GM12874 (cell line): ENCODE measurements around the gene TAAR5.

Source experiments
- TF ChIP-seq, protein P1 (sequence below): IDR thresholded peaks from 2 replicates; pipeline ENCODE4 v1.5.1; 2011; ENCODE audit warnings: low read depth, mild to moderate bottlenecking, control low read depth, low read length, moderate library complexity; ENCODE audit not compliant: insufficient read depth

Gene TAAR5, protein sequence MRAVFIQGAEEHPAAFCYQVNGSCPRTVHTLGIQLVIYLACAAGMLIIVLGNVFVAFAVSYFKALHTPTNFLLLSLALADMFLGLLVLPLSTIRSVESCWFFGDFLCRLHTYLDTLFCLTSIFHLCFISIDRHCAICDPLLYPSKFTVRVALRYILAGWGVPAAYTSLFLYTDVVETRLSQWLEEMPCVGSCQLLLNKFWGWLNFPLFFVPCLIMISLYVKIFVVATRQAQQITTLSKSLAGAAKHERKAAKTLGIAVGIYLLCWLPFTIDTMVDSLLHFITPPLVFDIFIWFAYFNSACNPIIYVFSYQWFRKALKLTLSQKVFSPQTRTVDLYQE

DNA sequence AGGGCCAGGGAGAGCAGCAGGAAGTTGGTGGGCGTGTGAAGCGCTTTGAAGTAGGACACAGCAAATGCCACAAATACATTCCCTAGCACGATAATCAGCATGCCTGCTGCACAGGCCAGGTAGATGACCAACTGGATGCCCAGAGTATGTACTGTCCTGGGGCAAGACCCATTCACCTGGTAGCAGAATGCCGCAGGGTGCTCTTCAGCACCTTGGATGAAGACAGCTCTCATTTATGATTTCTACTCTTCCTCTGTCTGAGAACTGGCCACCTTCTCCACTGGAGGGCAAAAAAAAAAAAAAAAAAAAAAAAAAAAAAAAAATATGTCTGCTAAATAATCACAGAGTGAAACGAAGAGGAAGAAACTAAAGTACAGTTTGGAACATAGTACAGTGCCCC is at the start of gene TAAR5:
TSS of gene TAAR5 (minus strand) at position 288 of the 400 bp plus-strand sequence. CDS start at position 233, 55 bp downstream.
- TF ChIP-seq, protein P1, sequence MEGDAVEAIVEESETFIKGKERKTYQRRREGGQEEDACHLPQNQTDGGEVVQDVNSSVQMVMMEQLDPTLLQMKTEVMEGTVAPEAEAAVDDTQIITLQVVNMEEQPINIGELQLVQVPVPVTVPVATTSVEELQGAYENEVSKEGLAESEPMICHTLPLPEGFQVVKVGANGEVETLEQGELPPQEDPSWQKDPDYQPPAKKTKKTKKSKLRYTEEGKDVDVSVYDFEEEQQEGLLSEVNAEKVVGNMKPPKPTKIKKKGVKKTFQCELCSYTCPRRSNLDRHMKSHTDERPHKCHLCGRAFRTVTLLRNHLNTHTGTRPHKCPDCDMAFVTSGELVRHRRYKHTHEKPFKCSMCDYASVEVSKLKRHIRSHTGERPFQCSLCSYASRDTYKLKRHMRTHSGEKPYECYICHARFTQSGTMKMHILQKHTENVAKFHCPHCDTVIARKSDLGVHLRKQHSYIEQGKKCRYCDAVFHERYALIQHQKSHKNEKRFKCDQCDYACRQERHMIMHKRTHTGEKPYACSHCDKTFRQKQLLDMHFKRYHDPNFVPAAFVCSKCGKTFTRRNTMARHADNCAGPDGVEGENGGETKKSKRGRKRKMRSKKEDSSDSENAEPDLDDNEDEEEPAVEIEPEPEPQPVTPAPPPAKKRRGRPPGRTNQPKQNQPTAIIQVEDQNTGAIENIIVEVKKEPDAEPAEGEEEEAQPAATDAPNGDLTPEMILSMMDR = no peak

DNA sequence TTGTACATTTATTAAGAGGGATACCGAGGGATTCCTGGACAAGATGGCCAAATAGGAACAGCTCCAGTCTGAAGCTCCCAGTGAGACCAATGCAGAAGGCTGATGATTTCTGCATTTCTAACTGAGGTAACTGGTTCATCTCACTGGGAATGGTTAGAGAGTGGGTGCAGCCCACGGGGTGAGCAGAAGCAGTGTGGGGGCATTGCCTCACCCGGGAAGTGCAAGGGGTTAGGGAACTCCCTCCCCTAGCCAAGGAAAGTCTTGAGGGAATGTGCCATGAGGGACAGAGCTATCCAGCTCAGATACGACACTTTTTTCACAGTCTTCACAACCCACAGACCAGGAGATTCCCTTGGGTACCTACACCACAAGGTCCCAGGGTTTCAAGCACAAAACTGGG is 45.3 kb upstream of the TAAR5 start:
- TF ChIP-seq, protein P1 = no peak

DNA sequence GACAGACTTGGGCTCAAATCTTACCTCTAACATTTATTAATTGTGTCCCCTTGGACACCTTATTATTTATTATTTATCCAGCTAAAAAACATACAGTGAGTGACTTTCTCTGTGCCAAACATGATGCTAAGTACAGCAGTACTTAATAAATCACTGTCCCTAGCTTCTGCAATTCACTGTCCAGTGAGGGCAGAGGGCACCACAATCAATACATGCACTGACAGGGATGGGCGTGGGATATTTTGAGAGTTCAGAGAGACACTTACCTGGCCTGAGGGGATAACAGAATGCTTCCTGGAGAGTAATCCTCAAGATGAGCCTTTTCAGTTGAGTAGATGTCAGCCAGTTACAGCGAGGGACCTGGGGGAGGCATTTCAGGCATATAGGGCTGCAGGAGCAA is 43.8 kb upstream of the TAAR5 start:
- TF ChIP-seq, protein P1 = no peak

DNA sequence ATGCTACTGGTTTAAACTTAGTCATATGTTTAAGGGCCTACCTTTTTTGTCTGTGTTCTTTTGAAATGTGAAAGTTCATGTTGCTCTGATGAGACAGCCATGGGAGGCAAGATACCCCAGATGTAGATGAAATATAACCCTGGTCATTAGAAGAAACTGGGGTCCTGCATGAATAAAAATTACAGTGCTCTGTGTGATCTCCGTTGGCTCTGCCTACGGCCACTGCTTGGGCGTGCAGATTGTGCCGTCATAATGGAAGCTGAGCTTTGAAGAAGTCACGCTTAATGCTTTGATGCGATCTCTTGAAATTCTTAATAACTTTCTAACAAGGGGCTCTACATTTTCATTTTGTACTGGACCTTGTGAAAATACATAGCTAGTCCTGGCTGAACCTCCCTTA is 34.6 kb upstream of the TAAR5 start, which contains the start of gene TAAR2:
TSS of gene TAAR2 (minus strand) at position 101 of the 400 bp plus-strand sequence. CDS start at position 101, 0 bp downstream.
- TF ChIP-seq, protein P1 = no peak

DNA sequence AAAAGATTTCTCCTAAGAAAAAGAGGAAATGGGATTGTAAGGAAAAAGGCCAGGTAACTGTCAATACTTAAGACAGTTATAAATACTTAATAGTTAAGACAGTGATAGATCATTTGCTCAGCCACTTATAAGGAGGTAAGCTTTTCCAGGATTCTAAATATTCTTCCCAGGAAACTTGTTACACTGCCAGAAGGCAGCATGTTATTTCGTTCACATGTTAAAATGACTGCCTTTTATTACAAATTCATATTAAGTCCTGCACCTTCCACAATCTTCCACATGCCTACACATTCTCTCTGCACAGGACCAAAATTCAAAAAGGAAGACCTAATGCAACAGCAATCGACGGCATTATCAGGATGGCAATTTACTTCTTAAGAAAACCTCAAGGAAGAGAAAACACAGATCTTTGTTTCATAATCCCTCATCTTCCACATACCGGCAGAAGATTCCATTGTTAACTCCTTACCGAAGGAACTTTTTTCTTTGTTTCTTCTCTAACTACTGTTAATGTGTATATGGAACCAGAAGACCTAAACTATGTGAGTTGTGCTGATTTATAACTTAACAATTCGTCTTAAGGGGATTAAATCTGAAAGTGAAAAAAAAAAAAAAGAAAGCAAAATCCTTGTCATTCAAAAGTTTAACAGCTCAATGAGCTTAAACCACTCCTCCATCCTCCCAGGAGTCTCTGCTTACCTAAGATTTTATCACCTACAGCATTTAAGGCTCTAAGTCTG is 33.7 kb upstream of the TAAR5 start:
- TF ChIP-seq, protein P1 = no peak

DNA sequence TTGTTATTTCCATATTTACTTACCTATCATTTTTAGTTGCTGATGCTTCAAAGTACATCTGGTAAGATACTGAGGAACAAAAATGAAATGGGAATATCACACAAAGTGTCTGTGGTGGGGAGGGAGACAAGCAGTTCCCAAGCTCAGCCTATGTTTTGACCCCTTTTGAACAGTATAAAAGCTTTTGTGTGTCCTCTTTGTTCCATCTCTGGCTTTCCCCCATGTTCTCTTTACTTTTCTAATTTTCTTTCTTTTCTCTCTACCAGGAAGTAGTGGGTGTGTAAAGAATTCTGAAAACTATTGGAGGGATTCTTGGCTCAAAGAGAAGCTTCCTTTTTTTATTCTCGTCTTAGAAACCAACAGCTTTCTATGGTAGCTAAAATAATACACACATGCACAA is 27.1 kb upstream of the TAAR5 start:
- TF ChIP-seq, protein P1 = no peak

DNA sequence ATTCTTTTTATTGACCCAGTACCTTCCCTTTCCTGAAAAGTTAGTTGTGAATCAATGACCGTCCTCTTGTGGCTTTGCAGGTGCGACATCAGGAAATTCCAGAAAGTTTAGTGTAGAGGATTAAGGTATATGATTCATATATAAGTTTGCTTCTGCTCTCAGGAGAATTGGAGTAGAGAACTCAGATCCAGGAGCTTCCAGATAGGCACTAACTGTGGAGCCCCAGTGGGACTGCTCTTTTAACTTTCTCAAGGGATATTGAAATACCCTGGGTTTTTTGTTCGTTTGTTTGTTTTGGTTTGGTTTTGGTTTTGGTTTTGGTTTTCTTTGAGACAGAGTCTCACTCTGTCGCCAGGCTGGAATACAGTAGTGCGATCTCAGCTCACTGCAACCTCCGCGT is 25.0 kb upstream of the TAAR5 start:
- TF ChIP-seq, protein P1 = no peak
